Ovary (tissue), 9 donors: ENCODE data around the gene SORBS1. TPM values are rescaled to one million over a fixed set of nuclear protein-coding genes. Genes with fewer than 3 reads are reported as not detected.

Source experiments
- DNase-seq, 5 donors: peaks; one replicate each; pipeline ENCODE4 v3.0.0-alpha.2; 2019 to 2020
- H3K27ac ChIP-seq, 2 donors: fragments of 200-600 bp; one replicate each; pipeline versions ENCODE4 v1.5.1 to v1.8.0; 2019 to 2022
- H3K27me3 ChIP-seq: fragments of 200-600 bp; one replicate; pipeline ENCODE4 v1.8.0; 2022
- H3K36me3 ChIP-seq: fragments of 200-600 bp; sonication (generic); one replicate; pipeline ENCODE4 v1.5.1; 2019
- H3K4me1 ChIP-seq: one replicate; pipeline ENCODE4 v1.8.1; 2013; ENCODE audit warnings: mild to moderate bottlenecking, moderate library complexity; ENCODE audit not compliant: insufficient read depth
- H3K4me3 ChIP-seq: fragments of 200-600 bp; sonication (generic); one replicate; pipeline ENCODE4 v1.5.1; 2017
- H3K9me3 ChIP-seq, 2 donors: fragments of 200-600 bp in 1 of 2; sonication (generic) in 1 of 2; one replicate each; pipeline versions ENCODE4 v1.5.1 to v1.8.1; 2013 to 2019; ENCODE audit warnings: mild to moderate bottlenecking in 1 of 2, moderate library complexity in 1 of 2
- EP300 ChIP-seq: sonication (generic); formaldehyde crosslinking; IDR thresholded peaks from one replicate; pipeline ENCODE4 v1.6.1; 2017; ENCODE audit warnings: antibody characterized with exemption
- POLR2A ChIP-seq: fragments of 450-650 bp; IDR thresholded peaks from one replicate; pipeline ENCODE4 v1.6.1; 2017; ENCODE audit warnings: antibody characterized with exemption, mild to moderate bottlenecking, moderate library complexity
- WGBS, 3 donors: extraction: QIAGEN DNeasy Blood & Tissue Kit in 1 of 3; methylation state at CpG; one replicate each; pipeline versions ENCODE4 v1.1.5 to v1.1.7; 2013 to 2017; 5-methylcytosine and 5-hydroxymethylcytosine counted together
- intact Hi-C, 4 donors: fragments of 100-400 bp; cut with DNase I; formaldehyde crosslinking; loops; one replicate each; pipeline versions ENCODE4 v1.11.0 to v1.15.1; 2022 to 2023
- polyA plus RNA-seq, 2 donors: library from polyadenylated mRNA; stranded (reverse); fragments of 200-250 nt in 1 of 2; fragments of 350-450 nt in 1 of 2; fragmentation: Illumina TruSeq in 1 of 2; extraction: RNeasy Lipid Tissue Mini Kit (QIAGEN cat#74804) in 1 of 2; gene quantifications; one replicate each; pipeline ENCODE4 v1.2.3, GENCODE V29; 2013 to 2014
- total RNA-seq, 7 donors: library from RNA; depleted of rRNA in 2 of 7; stranded (reverse); fragments of >200 nt in 2 of 7; fragmentation: NEBNext Ultra II Directional in 3 of 7; extraction: Animal tissue kit (Norgen Biotek cat#: 25700) in 3 of 7; gene quantifications; one replicate each; pipeline versions ENCODE4 v1.1.0 to v1.2.4, GENCODE V29; 2016 to 2023
- TF ChIP-seq, protein P1 (sequence below), 3 donors: fragments of 450-650 bp in 2 of 3; fragments of 200-600 bp in 1 of 3; IDR thresholded peaks; one replicate each; pipeline versions ENCODE4 v1.5.1 to v1.8.0; 2016 to 2022; ENCODE audit warnings: antibody characterized with exemption in 3 of 3, mild to moderate bottlenecking in 1 of 3
- donor health status: DM: no; HTN: no; CAD: no; lungs with moderate emphysema.
- donor health status: DM: no; HTN: no; CAD: no.
- donor health status: Bipolar disorder and iron deficiency.
- donor health status: DM: yes; HTN: yes; CAD: no.
- donor health status: DM: no; HTN: no; CAD: no.
- donor health status: DM: yes; HTN: yes; CAD: no.

SORBS1 gene
- total and polyA plus RNA-seq, 9 donors: 10.7 to 156 (median 20.0) TPM

DNA sequence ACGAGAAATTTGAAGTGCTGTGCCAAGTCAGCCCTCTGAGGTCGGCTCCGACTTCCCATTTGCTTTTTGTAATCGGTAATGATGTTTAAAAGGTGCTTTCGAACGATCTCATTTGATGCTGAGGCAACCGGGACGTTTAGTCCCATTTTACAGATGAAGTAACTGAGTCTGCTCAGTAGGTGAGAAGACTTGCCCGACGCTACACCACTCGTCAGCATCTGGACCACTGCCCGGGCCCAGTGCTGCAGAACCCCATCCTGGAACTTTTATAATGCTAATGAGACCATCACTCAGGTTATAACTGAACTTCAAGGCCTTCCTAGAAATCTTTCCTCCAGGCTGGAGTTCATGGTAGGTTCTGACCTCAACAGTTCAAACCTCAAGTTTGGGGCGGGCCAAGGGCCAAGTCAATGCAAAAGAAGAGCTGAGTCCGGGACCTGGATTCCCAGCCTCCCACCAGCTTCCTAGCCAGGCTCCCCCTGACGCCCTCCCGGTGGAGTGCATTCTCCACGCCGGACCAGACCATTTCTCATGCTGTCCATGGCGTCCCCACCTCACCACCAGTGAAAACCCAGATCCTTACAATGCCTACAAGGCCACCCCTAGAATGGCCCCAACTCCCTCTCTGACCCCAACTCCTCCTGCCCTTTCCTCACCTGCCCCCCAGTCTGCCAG lies 269.7 kb downstream of the SORBS1 start:
- WGBS, 3 donors: 61 to 69% (median 62%) methylated on average over 19 of the region's 19 CpGs

DNA sequence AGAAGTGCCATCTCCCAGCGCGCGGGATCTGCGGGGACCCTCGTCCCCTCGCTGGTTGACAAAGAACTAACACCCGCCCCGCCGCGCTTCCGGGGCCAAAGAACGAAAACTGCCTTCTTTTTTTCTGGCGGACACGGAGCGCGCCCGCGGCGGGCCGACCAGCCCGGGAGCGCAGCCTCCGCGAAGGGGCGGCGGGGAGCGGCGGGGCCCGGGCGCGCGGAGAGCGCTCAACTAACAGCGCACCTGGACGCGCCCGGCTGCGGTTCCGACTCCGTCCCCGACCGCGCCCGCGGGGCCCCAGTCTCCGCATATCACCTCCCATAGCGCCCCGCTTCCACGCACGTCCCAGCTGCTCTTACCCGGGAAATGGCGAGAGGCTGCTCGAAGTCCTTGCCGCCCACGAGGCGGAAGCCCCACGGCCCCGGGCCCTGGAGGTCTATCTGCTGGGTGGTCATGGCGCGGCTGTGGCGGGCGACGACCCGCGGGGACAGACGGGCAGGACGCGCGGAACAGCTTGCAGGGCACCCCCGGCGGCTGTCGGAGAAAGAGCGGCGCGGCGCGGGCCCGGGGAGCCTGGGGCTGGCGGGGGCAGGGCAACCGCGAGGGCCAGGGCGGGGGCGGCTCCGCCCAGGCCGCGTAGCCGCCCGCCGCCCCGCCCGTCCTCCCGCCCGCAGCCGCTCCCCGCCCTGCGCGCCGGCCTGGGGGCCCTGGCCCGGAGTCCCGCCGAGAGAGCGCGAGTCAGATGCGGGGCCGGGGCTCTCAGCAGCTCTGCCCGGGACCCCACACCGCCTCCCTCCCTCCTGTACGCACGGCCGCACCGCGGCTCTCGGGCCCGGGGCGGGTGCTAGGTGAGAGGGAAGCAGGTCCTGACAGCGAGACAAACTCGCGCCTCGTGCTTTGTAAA lies 270.5 kb downstream of the SORBS1 start, which contains the start of gene PDLIM1:
Gene PDLIM1 (minus strand): TSS at position 543 of the 904 bp plus-strand sequence. CDS start 88 bp downstream, at position 455.
- peak; percentile 16 to 59 (median 42) for DNase-seq
- intact Hi-C loops: no loop called here
- Histone ChIP-seq H3K27ac (no peak within 1 kb of the TSS), H3K9me3 (no peaks in the 10 kb centered on the region), H3K36me3 (no peaks in the 10 kb centered on the region), H3K4me1 (no peaks in the 10 kb centered on the region), H3K27me3 (no peaks in the 10 kb centered on the region), H3K4me3 (peak within 1 kb of the TSS; percentile 89)
- TF ChIP-seq EP300: no peak
- TF ChIP-seq, protein P1, sequence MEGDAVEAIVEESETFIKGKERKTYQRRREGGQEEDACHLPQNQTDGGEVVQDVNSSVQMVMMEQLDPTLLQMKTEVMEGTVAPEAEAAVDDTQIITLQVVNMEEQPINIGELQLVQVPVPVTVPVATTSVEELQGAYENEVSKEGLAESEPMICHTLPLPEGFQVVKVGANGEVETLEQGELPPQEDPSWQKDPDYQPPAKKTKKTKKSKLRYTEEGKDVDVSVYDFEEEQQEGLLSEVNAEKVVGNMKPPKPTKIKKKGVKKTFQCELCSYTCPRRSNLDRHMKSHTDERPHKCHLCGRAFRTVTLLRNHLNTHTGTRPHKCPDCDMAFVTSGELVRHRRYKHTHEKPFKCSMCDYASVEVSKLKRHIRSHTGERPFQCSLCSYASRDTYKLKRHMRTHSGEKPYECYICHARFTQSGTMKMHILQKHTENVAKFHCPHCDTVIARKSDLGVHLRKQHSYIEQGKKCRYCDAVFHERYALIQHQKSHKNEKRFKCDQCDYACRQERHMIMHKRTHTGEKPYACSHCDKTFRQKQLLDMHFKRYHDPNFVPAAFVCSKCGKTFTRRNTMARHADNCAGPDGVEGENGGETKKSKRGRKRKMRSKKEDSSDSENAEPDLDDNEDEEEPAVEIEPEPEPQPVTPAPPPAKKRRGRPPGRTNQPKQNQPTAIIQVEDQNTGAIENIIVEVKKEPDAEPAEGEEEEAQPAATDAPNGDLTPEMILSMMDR (IDR thresholded peaks at IDR 0.05): peak in 1 of 3 donors; percentile 6
- 1 to 2% (median 2%) methylated on average over 67 to 116 of the region's 119 CpGs for WGBS, 3 donors

More for the DNA sequence above, 269.7 kb downstream of the SORBS1 start:
- TF ChIP-seq EP300 (no peak), POLR2A (no peak)
- TF ChIP-seq, protein P1 (IDR thresholded peaks at IDR 0.05): no peak
- Histone ChIP-seq H3K36me3 (no peaks in the 10 kb centered on the region), H3K4me1 (no peaks in the 10 kb centered on the region), H3K9me3 (no peaks in the 10 kb centered on the region), H3K4me3 (peak overlapping the region; percentile 89), H3K27me3 (no peaks in the 10 kb centered on the region), H3K27ac (no peak overlapping the region)
- intact Hi-C loops: no loop called here
- no peak for DNase-seq

DNA sequence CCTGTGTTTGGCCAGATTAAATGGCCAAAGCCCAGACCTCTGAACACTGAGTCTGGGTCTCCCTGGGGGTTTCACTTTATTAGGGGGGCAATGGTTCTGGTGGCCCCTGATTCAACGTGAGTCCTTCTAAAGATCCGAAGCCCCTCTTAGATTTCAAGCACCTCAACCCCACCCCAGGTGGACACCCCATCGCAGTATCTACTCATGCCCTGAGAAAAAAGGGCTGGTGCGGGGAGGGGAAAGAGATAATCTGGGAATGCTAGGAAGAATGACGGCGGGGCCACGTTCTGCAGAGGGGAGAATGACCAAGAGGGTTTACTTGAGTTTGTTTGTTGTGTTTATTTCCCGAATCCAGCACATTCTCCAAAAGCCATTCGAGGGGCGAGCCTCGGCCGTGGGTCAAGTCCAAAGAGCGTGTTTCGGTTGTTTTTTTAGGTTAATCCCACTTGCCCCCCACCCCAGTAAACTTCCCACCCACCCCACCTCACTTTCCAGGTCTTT lies 271.2 kb downstream of the SORBS1 start:
- H3K4me3 ChIP-seq: peak overlapping the region; percentile 89
- no peak overlapping the region for H3K27ac ChIP-seq
- no peak for DNase-seq
- no peaks in the 10 kb centered on the region for H3K9me3 ChIP-seq
- intact Hi-C loops: no loop called here
- no peaks in the 10 kb centered on the region for H3K36me3 ChIP-seq
- H3K27me3 ChIP-seq: no peaks in the 10 kb centered on the region
- TF ChIP-seq POLR2A (no peak), EP300 (no peak)
- TF ChIP-seq, protein P1 (IDR thresholded peaks at IDR 0.05): no peak
- no peaks in the 10 kb centered on the region for H3K4me1 ChIP-seq
- 19 to 21% (median 20%) methylated on average over 14 of the region's 14 CpGs for WGBS, 3 donors

DNA sequence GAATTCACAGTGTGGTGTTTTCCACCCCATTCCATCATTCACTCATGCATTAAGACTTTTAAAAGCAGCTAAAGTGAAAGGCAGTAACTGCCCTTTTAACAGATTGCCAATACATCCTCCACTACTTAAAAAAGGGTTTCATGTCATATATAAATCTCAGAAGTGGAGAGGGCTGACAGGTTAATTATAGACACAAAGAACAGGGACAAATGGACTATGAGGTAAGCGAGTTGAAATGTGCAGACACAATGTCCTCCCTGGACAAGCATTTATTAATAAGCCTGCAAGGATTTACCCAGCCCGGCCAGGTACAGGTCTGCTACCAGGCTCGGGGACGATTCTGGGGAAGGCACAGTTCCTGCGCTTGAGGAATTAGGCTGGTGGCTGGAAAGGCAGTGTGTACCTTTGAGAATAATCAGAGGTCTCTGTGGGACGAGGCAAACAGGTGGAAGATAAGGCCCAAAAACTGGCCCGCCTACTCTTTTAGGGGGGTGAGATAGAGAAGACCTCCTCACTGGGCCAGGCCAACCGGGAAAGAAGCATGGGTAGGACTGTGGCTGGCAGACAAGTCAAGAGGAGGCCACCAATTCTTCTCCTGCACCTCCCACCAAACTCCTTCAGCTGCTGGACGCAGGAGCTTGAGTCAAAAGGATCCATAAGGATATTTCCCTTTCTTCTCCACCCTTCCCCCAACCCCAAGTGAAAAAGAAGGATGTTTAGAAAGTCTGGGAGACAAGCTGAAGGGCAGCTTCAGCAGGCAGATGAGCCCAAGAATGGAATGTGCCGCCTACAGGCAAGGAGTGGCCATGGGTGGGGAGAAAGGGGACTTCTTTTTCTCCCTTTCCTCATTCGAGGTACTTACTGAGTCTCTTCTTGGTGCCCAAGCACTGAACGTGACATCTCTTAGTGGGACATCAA lies 271.9 kb downstream of the SORBS1 start:
- Histone ChIP-seq H3K9me3 (no peaks in the 10 kb centered on the region), H3K27ac (no peak overlapping the region), H3K4me3 (peak overlapping the region; percentile 89), H3K27me3 (no peaks in the 10 kb centered on the region), H3K36me3 (no peaks in the 10 kb centered on the region), H3K4me1 (no peaks in the 10 kb centered on the region)
- WGBS, 3 donors: 72 to 79% (median 72%) methylated on average over 12 of the region's 12 CpGs
- DNase-seq: no peak
- intact Hi-C loops: no loop called here
- TF ChIP-seq EP300 (no peak), POLR2A (no peak)
- TF ChIP-seq, protein P1 (IDR thresholded peaks at IDR 0.05): no peak
